Neuronal stem cell (in vitro differentiated cells): ENCODE measurements around the gene CHST12.
"Not testable (repeated sequence)": the region's sequence is repeated elsewhere in the genome, so short reads cannot be mapped to it uniquely, and the experiment has no call there.

ENCODE experiments used
- DNase-seq: peaks from one replicate; pipeline ENCODE4 v3.0.0-alpha.2; 2013; ENCODE audit warnings: low spot score
- H2AFZ ChIP-seq: one replicate; pipeline ENCODE4 v1.6.1; 2013; ENCODE audit warnings: mild to moderate bottlenecking, low read length, inconsistent platforms
- H2AK5ac ChIP-seq: 2 replicates; pipeline ENCODE4 v1.6.1; 2013; ENCODE audit warnings: low read depth, mild to moderate bottlenecking, inconsistent platforms, low read length, moderate library complexity, mixed read lengths
- H2BK120ac ChIP-seq: 2 replicates; pipeline ENCODE4 v1.6.1; 2013; ENCODE audit warnings: low read depth, mild to moderate bottlenecking, inconsistent platforms, low read length, moderate library complexity, mixed read lengths
- H2BK12ac ChIP-seq: one replicate; pipeline ENCODE4 v1.6.1; 2013; ENCODE audit warnings: low read length, inconsistent platforms
- H2BK15ac ChIP-seq: 2 replicates; pipeline ENCODE4 v1.6.1; 2013; ENCODE audit warnings: mild to moderate bottlenecking, low read length, inconsistent platforms, mixed read lengths
- H2BK5ac ChIP-seq: one replicate; pipeline ENCODE4 v1.6.1; 2013; ENCODE audit warnings: inconsistent platforms, mild to moderate bottlenecking, low read length, moderate library complexity
- H3K14ac ChIP-seq: one replicate; pipeline ENCODE4 v1.6.1; 2013; ENCODE audit warnings: low read length, inconsistent platforms
- H3K18ac ChIP-seq: 2 replicates; pipeline ENCODE4 v1.6.1; 2013; ENCODE audit warnings: low read length, inconsistent platforms
- H3K23ac ChIP-seq: 2 replicates; pipeline ENCODE4 v1.6.1; 2013; ENCODE audit warnings: low read depth, mild to moderate bottlenecking, mixed read lengths, low read length, inconsistent platforms; ENCODE audit not compliant: poor library complexity
- H3K27ac ChIP-seq: replicated peaks from 3 replicates; pipeline ENCODE4 v1.5.1; 2013; ENCODE audit warnings: low read length, inconsistent platforms
- H3K27me3 ChIP-seq, 3 experiments: 2 replicates each; pipeline ENCODE4 v1.6.1; 2013; ENCODE audit warnings: low read length in 3 of 3, mild to moderate bottlenecking in 2 of 3, inconsistent platforms in 1 of 3, low read depth in 1 of 3, mixed read lengths in 1 of 3, moderate library complexity in 1 of 3; ENCODE audit not compliant: control insufficient read depth in 3 of 3, insufficient read depth in 3 of 3
- H3K36me3 ChIP-seq, 2 donors: replicated peaks in 1 of 2; 2 replicates each; pipeline ENCODE4 v1.6.1; 2013; ENCODE audit warnings: low read length in 2 of 2; ENCODE audit not compliant: control insufficient read depth in 2 of 2, insufficient read depth in 2 of 2
- H3K4ac ChIP-seq: 2 replicates; pipeline ENCODE4 v1.6.1; 2013; ENCODE audit warnings: inconsistent platforms, mild to moderate bottlenecking, low read length, moderate library complexity
- H3K4me1 ChIP-seq, 2 donors: 1 replicate in 1 of 2; 2 replicates in 1 of 2; pipeline ENCODE4 v1.6.1; 2013; ENCODE audit warnings: low read length in 2 of 2, low read depth in 1 of 2; ENCODE audit not compliant: control insufficient read depth in 2 of 2, insufficient read depth in 1 of 2
- H3K4me2 ChIP-seq: one replicate; pipeline ENCODE4 v1.6.1; 2013; ENCODE audit warnings: mild to moderate bottlenecking, low read length, inconsistent platforms; ENCODE audit not compliant: insufficient read depth, poor library complexity, severe bottlenecking
- H3K4me3 ChIP-seq, 2 donors: 2 replicates each; pipeline ENCODE4 v1.5.1; 2013; ENCODE audit warnings: low read length in 2 of 2, mild to moderate bottlenecking in 2 of 2, inconsistent platforms in 1 of 2, moderate library complexity in 1 of 2
- H3K79me1 ChIP-seq: one replicate; pipeline ENCODE4 v1.6.1; 2013; ENCODE audit warnings: low read depth, mild to moderate bottlenecking, inconsistent platforms, low read length, moderate library complexity
- H3K9ac ChIP-seq: one replicate; pipeline ENCODE4 v1.6.1; 2013; ENCODE audit warnings: mild to moderate bottlenecking, low read depth, low read length, inconsistent platforms; ENCODE audit not compliant: poor library complexity
- H3K9me3 ChIP-seq, 2 donors: replicated peaks in 1 of 2; 2 replicates each; pipeline versions ENCODE3 to v1.6.1; 2013; ENCODE audit warnings: low read length in 2 of 2, mild to moderate bottlenecking in 2 of 2, inconsistent platforms in 1 of 2, low read depth in 1 of 2, mixed read lengths in 1 of 2, moderate library complexity in 1 of 2; ENCODE audit not compliant: control insufficient read depth in 2 of 2, insufficient read depth in 1 of 2
- H4K8ac ChIP-seq: one replicate; pipeline ENCODE4 v1.6.1; 2013; ENCODE audit warnings: low read depth, mild to moderate bottlenecking, inconsistent platforms, low read length, moderate library complexity
- H4K91ac ChIP-seq: one replicate; pipeline ENCODE4 v1.6.1; 2013; ENCODE audit warnings: low read length, low read depth, mild to moderate bottlenecking, inconsistent platforms; ENCODE audit not compliant: poor library complexity
- WGBS, 2 donors: extraction: QIAGEN DNeasy Blood & Tissue Kit; methylation state at CpG; one replicate each; pipeline ENCODE4 v1.1.7; 2013; ENCODE audit warnings: missing lambda C conversion rate in 2 of 2, mixed read lengths in 1 of 2; ENCODE audit not compliant: insufficient read length in 2 of 2, insufficient replicate concordance in 1 of 2; ENCODE audit errors: extremely low coverage in 2 of 2; 5-methylcytosine and 5-hydroxymethylcytosine counted together

The CHST12 gene

DNA sequence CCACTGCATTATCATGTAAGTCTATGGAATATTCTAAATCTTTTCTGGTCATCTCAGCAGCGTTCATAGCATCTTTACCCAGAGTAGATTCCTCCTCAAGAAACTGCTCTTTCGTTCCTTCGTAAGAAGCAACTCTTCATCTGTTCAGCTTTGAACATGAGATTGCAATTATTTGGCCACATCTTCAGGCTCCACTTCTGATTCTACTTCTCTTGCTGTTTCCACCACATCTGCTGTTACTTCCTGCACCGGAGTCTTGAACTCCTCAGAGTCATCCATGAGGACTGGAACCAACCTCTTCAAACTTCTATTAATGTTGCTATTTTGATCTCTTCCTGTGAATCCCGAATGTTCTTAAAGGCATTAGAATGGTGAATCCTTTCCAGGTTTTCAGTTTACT, 12.7 kb downstream of the CHST12 start:
- no peak overlapping the region for H3K27ac ChIP-seq
- no peak overlapping the region for H2AK5ac ChIP-seq

DNA sequence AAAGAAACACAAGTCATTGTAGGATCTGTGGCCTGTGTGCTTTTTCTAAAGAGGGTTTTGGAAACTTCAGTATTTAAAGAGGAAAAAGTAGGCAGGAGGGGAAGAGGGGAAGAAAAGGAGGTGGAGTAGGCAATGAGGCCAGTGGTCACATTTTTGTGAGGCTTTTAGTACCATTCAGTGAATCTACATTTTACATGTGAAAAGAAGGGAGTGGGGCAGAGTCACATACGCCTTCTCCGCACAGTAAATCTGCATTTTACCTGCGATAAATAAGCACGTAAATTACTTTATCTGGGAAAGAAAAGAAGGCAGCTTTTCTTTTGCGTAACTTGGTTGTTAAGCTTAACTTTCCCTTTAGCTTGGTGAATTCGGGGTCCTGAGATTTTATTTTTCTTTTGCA, 13.2 kb downstream of the CHST12 start:
- Histone ChIP-seq H2BK12ac (no peak overlapping the region), H4K8ac (no peak overlapping the region), H3K4me1 (peaks cover 0 to 2% of the 10 kb centered on the region in 2 donors), H3K4ac (no peak overlapping the region), H3K27me3 (no peaks in the 10 kb centered on the region), H3K18ac (no peak overlapping the region), H2AK5ac (no peak overlapping the region), H3K4me2 (no peak overlapping the region), H3K4me3 (no peak overlapping the region), H2BK15ac (no peak overlapping the region), H3K79me1 (peaks cover 2% of the 10 kb centered on the region), H2BK5ac (no peak overlapping the region), H3K9me3 (no peaks in the 10 kb centered on the region), H3K27ac (no peak overlapping the region), H2BK120ac (no peak overlapping the region), H2AFZ (no peak overlapping the region), H3K36me3 (no peaks in the 10 kb centered on the region), H3K14ac (no peak overlapping the region), H3K23ac (no peak overlapping the region), H3K9ac (no peak overlapping the region), H4K91ac (no peak overlapping the region)
- WGBS, 2 donors, result no CpG with 5 or more reads among the region's 6 CpGs
- no peak for DNase-seq

More for the DNA sequence above, 12.7 kb downstream of the CHST12 start:
- Histone ChIP-seq H3K9ac (no peak overlapping the region), H3K9me3 (no peaks in the 10 kb centered on the region), H3K23ac (no peak overlapping the region), H4K8ac (no peak overlapping the region), H2BK120ac (no peak overlapping the region), H3K4ac (no peak overlapping the region), H3K18ac (no peak overlapping the region), H3K4me1 (peaks cover 0 to 2% of the 10 kb centered on the region in 2 donors), H2AFZ (no peak overlapping the region), H3K4me3 (no peak overlapping the region), H3K36me3 (no peaks in the 10 kb centered on the region), H2BK12ac (no peak overlapping the region), H3K4me2 (no peak overlapping the region), H4K91ac (no peak overlapping the region), H2BK15ac (no peak overlapping the region), H3K27me3 (no peaks in the 10 kb centered on the region), H2BK5ac (no peak overlapping the region), H3K79me1 (peaks cover 2% of the 10 kb centered on the region), H3K14ac (no peak overlapping the region)
- no peak for DNase-seq
- no CpG with 5 or more reads among the region's 5 CpGs for WGBS, 2 donors

DNA sequence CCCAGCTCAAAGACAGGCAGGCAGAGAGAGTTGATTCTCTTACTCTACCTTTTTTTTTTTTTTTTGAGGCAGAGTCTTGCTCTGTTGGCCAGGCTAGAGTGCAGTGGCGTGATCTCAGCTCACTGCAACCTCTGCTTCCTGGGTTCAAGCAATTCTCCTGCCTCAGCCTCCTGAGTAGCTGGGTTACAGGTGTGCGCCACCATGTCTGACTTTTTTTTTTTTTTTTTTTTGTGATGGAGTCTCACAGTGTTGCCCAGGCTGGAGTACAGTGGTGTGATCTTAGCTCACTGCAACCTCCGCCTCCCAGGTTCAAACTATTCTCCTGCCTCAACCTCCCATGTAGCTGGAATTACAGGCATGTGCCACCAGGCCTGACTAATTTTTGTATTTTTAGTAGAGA, 13.8 kb downstream of the CHST12 start:
- H3K9me3 ChIP-seq, H3K23ac ChIP-seq, H2BK5ac ChIP-seq, H3K27ac ChIP-seq, H2BK15ac ChIP-seq, H3K4ac ChIP-seq, H3K14ac ChIP-seq, H3K79me1 ChIP-seq, H3K18ac ChIP-seq, H3K4me2 ChIP-seq, H2BK12ac ChIP-seq, H3K4me3 ChIP-seq, H2BK120ac ChIP-seq, H3K27me3 ChIP-seq, H4K8ac ChIP-seq, H2AK5ac ChIP-seq, DNase-seq, H3K36me3 ChIP-seq, H3K4me1 ChIP-seq, H4K91ac ChIP-seq, H2AFZ ChIP-seq, H3K9ac ChIP-seq: not testable (repeated sequence)
- WGBS, 2 donors, result no CpG with 5 or more reads among the region's 3 CpGs

DNA sequence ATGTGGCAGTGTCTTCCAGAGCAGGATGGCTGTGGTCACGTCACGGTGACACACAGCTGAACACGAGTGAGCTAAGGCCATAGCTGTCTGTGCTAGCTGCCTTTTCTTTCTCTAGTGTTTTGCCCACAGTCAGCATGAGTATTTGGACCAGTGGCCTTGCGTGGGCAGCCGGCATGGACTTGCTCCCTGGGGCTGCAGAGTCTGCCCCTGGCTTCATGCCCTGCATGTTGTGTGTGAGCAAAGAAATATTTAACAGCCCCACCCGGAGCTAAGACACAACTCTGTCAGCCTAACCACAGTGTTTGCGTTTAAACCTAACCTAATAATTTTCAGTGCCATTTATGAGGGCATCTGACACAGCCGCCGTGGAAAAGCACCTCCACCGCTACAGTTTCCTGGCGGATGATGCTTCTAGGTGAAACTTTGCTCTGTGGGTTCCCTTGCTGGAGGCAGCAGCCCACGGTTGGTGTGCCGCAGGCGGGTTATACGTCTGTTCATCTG, 14.6 kb downstream of the CHST12 start:
- H3K4me1 ChIP-seq, result no peaks in the 10 kb centered on the region
- H3K27ac ChIP-seq, result no peak overlapping the region
- H4K91ac ChIP-seq, result no peak overlapping the region
- H2BK15ac ChIP-seq, result no peak overlapping the region
- H2AK5ac ChIP-seq, result no peak overlapping the region
- H3K4me2 ChIP-seq, result no peak overlapping the region
- no peak overlapping the region for H3K18ac ChIP-seq
- H3K36me3 ChIP-seq, result no peaks in the 10 kb centered on the region
- no peak overlapping the region for H2AFZ ChIP-seq
- no peak overlapping the region for H2BK5ac ChIP-seq
- H3K23ac ChIP-seq, result no peak overlapping the region
- DNase-seq, result no peak
- no peak overlapping the region for H2BK12ac ChIP-seq
- no peak overlapping the region for H3K4ac ChIP-seq
- peaks cover 2% of the 10 kb centered on the region for H3K79me1 ChIP-seq
- H2BK120ac ChIP-seq, result no peak overlapping the region
- no peak overlapping the region for H3K9ac ChIP-seq
- no CpG with 5 or more reads among the region's 15 CpGs for WGBS, 2 donors
- H3K9me3 ChIP-seq, result no peaks in the 10 kb centered on the region
- no peaks in the 10 kb centered on the region for H3K27me3 ChIP-seq
- no peak overlapping the region for H3K4me3 ChIP-seq
- H4K8ac ChIP-seq, result no peak overlapping the region
- no peak overlapping the region for H3K14ac ChIP-seq
